Natural killer cell (primary cell): ENCODE measurements around the gene FGF2. TPM values are rescaled to one million over a fixed set of nuclear protein-coding genes. Genes with fewer than 3 reads are reported as not detected.

Source experiments
- ATAC-seq, 3 donors: fragments of 150-1000 bp in 2 of 3; fragments of 200-7000 bp in 1 of 3; cut with Tn5 transposase; 1 replicate in 1 of 3; 2 replicates in 2 of 3; pipeline ENCODE4 v1.10.0; 2021; ENCODE audit warnings: mild to moderate bottlenecking in 2 of 3, moderate library complexity in 2 of 3
- DNase-seq, 2 donors: peaks; one replicate each; pipeline versions ENCODE4 v3.0.0 to v3.0.0-alpha.2; 2013 to 2021; ENCODE audit warnings: mixed read lengths in 1 of 2
- H3K27ac ChIP-seq: one replicate; pipeline ENCODE4 v1.5.1; 2013; ENCODE audit warnings: mild to moderate bottlenecking, low read length
- H3K27me3 ChIP-seq: one replicate; pipeline ENCODE4 v1.6.1; 2013; ENCODE audit warnings: low read length; ENCODE audit not compliant: control insufficient read depth, insufficient read depth
- H3K36me3 ChIP-seq: one replicate; pipeline ENCODE4 v1.6.1; 2013; ENCODE audit warnings: low read length; ENCODE audit not compliant: control insufficient read depth, insufficient read depth
- H3K4me1 ChIP-seq: one replicate; pipeline ENCODE4 v1.6.1; 2013; ENCODE audit warnings: low read length; ENCODE audit not compliant: control insufficient read depth, insufficient read depth
- H3K4me3 ChIP-seq: one replicate; pipeline ENCODE4 v1.5.1; 2013; ENCODE audit warnings: low read length
- H3K9me3 ChIP-seq: one replicate; pipeline ENCODE4 v1.6.1; 2013; ENCODE audit warnings: low read length; ENCODE audit not compliant: control insufficient read depth, insufficient read depth
- H3K27ac Mint-ChIP-seq, 2 donors: one replicate each; pipeline ENCODE4 v1.8.0; 2022; ENCODE audit warnings: mild to moderate bottlenecking in 2 of 2, mixed read lengths in 2 of 2, moderate library complexity in 1 of 2
- H3K27me3 Mint-ChIP-seq, 2 donors: one replicate each; pipeline ENCODE4 v1.8.0; 2022; ENCODE audit warnings: low read depth in 2 of 2, mixed read lengths in 2 of 2
- H3K36me3 Mint-ChIP-seq: one replicate; pipeline ENCODE4 v1.8.0; 2022; ENCODE audit warnings: mixed read lengths
- H3K4me1 Mint-ChIP-seq, 2 donors: one replicate each; pipeline ENCODE4 v1.8.0; 2022; ENCODE audit warnings: mixed read lengths in 2 of 2
- H3K4me3 Mint-ChIP-seq: one replicate; pipeline ENCODE4 v1.8.0; 2022; ENCODE audit warnings: mild to moderate bottlenecking, moderate library complexity, mixed read lengths
- H3K9me3 Mint-ChIP-seq, 2 donors: one replicate each; pipeline ENCODE4 v1.8.0; 2022; ENCODE audit warnings: mixed read lengths in 2 of 2
- CTCF ChIP-seq: fragments of 200-600 bp; IDR thresholded peaks from one replicate; pipeline ENCODE4 v1.8.0; 2022; ENCODE audit warnings: antibody characterized with exemption
- WGBS: methylation state at CpG from one replicate; pipeline ENCODE4 v1.1.7; 2013; ENCODE audit warnings: missing lambda C conversion rate; ENCODE audit not compliant: insufficient coverage; 5-methylcytosine and 5-hydroxymethylcytosine counted together
- intact Hi-C: fragments of 100-400 bp; cut with micrococcal nuclease; formaldehyde crosslinking; loops from one replicate; pipeline ENCODE4 v1.14.2; 2022
- total RNA-seq, 4 donors: library from RNA; stranded (reverse); fragments of 120-200 nt in 1 of 4; gene quantifications; one replicate each; pipeline versions ENCODE4 v1.2.3 to v1.2.4, GENCODE V29; 2013 to 2022

FGF2 gene
- total RNA-seq, 3 donors from 2014 or later (not counting 1 experiment from before 2014, with no cell fraction given) = not detected

DNA sequence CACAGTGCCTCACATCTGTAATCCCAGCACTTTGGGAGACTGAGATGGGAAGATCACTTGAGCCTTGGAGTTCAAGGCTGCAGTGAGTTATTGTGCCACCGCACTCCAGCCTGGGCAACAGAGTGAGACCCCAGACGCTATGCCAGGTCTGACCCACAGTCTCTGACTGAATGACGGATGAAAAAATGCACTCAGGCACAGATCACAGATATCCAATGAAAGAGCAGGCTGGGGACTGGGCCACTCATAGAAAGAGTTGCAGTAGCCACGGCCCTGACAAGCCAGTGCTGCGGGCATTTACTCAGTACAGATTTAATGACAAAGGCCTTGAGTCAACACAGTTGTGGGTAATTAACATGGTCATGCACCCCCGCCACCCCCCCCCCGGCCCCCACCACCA is 73.1 kb downstream of the FGF2 start:
- Histone ChIP-seq H3K36me3 (no peaks in the 10 kb centered on the region), H3K27ac (no peak overlapping the region), H3K4me1 (no peaks in the 10 kb centered on the region), H3K4me3 (no peak overlapping the region), H3K9me3 (no peaks in the 10 kb centered on the region), H3K27me3 (no peaks in the 10 kb centered on the region)
- H3K36me3 Mint-ChIP-seq = no peaks in the 10 kb centered on the region
- peaks cover 6% of the 10 kb centered on the region in 2 donors for H3K4me1 Mint-ChIP-seq
- H3K27me3 Mint-ChIP-seq = no peaks in the 10 kb centered on the region
- intact Hi-C loops = no loop called here
- DNase-seq (no peak), ATAC-seq (no peak)
- H3K4me3 Mint-ChIP-seq = no peak overlapping the region
- no peaks in the 10 kb centered on the region for H3K9me3 Mint-ChIP-seq
- no peak for TF ChIP-seq CTCF
- no peak overlapping the region for H3K27ac Mint-ChIP-seq
- 96% methylated on average over 5 of the region's 7 CpGs for WGBS

GRCh38 chr4:122900314-122900713 is 73.7 kb downstream of the FGF2 start:
- H3K9me3 ChIP-seq = no peaks in the 10 kb centered on the region
- no peak for TF ChIP-seq CTCF
- H3K9me3 Mint-ChIP-seq = no peaks in the 10 kb centered on the region
- no peak overlapping the region for H3K4me3 Mint-ChIP-seq
- H3K27me3 Mint-ChIP-seq = no peaks in the 10 kb centered on the region
- H3K36me3 ChIP-seq = no peaks in the 10 kb centered on the region
- H3K4me1 Mint-ChIP-seq = peaks cover 6% of the 10 kb centered on the region in 2 donors
- intact Hi-C loops = no loop called here
- DNase-seq (no peak), ATAC-seq (no peak)
- no peak overlapping the region for H3K27ac ChIP-seq
- no peak overlapping the region for H3K4me3 ChIP-seq
- no peaks in the 10 kb centered on the region for H3K36me3 Mint-ChIP-seq
- H3K27ac Mint-ChIP-seq = no peak overlapping the region
- 69% methylated on average over 1 of the region's 3 CpGs for WGBS
- no peaks in the 10 kb centered on the region for H3K4me1 ChIP-seq
- H3K27me3 ChIP-seq = no peaks in the 10 kb centered on the region

- Histone ChIP-seq H3K4me3 (no peak overlapping the region), H3K9me3 (no peaks in the 10 kb centered on the region), H3K27me3 (no peaks in the 10 kb centered on the region), H3K36me3 (no peaks in the 10 kb centered on the region), H3K27ac (no peak overlapping the region), H3K4me1 (no peaks in the 10 kb centered on the region)
- ATAC-seq (no peak), DNase-seq (no peak)
- TF ChIP-seq CTCF = no peak
- H3K4me1 Mint-ChIP-seq = peaks cover 6% of the 10 kb centered on the region in 2 donors
- WGBS = 100% methylated on average over 1 of the region's 2 CpGs
- no peak overlapping the region for H3K27ac Mint-ChIP-seq
- no peaks in the 10 kb centered on the region for H3K36me3 Mint-ChIP-seq
- no peaks in the 10 kb centered on the region for H3K27me3 Mint-ChIP-seq
- no peak overlapping the region for H3K4me3 Mint-ChIP-seq
- intact Hi-C loops = no loop called here
- no peaks in the 10 kb centered on the region for H3K9me3 Mint-ChIP-seq
Measured at GRCh38 chr4:122901247-122902010, 74.8 kb downstream of the FGF2 start.

GRCh38 chr4:122903766-122904288 is 77.2 kb downstream of the FGF2 start:
- Mint-ChIP-seq H3K36me3 (no peaks in the 10 kb centered on the region), H3K9me3 (no peaks in the 10 kb centered on the region), H3K4me1 (no peaks in the 10 kb centered on the region), H3K27me3 (no peaks in the 10 kb centered on the region), H3K4me3 (no peak overlapping the region), H3K27ac (no peak overlapping the region)
- DNase-seq (no peak), ATAC-seq (no peak)
- intact Hi-C loops = no loop called here
- TF ChIP-seq CTCF = no peak
- no peaks in the 10 kb centered on the region for H3K27me3 ChIP-seq
- no peak overlapping the region for H3K27ac ChIP-seq
- H3K4me1 ChIP-seq = no peaks in the 10 kb centered on the region
- no peaks in the 10 kb centered on the region for H3K9me3 ChIP-seq
- no peaks in the 10 kb centered on the region for H3K36me3 ChIP-seq
- no peak overlapping the region for H3K4me3 ChIP-seq
